ENCODE data around the gene FLT3. TPM values are rescaled to one million over a fixed set of nuclear protein-coding genes. Genes with fewer than 3 reads are reported as not detected.
"Not testable (repeated sequence)": the region's sequence is repeated elsewhere in the genome, so short reads cannot be mapped to it uniquely, and the experiment has no call there.

The FLT3 gene
- total RNA-seq, 1 donor from 2014 or later = not detected

DNA sequence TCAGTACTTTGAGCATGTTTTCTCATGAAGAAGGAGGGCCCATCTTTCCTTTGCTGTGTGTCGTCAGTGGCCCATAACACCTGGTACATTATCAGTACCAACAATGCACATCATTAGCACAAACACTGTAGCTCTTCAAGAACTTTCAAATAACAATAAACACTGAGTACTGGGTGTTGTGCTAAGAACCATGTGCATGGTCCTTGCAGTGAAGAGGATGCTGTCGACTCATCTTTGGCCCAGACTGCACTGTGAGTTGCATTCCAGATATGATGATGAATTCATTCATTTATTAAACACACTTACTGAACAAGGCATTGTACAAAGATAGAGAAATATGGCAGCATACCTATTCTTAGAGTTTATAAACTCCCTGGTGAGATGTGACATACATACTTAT lies 55.8 kb downstream of the FLT3 start:
- DNase-seq (ENCODE audit: low spot score) = no peak

DNA sequence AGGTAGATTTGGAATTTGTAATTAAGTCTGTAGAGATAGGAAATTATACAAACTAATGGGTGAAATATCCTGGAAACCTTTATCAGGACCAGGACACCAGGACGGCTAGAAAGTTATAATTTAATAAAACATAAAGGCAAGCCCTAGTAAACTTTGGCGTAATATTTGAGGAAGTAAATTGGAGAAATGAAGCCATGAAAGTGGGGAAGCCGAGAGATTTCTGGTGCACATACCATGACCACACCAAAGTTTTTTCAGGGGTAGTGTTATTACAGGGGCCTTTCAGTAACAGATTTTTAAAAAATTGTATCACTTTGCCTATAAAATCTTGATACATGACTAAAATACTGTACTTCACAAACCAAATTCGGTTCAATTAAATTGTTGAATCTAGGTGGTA lies 57.2 kb downstream of the FLT3 start:
- DNase-seq (ENCODE audit: low spot score) = no peak

DNA sequence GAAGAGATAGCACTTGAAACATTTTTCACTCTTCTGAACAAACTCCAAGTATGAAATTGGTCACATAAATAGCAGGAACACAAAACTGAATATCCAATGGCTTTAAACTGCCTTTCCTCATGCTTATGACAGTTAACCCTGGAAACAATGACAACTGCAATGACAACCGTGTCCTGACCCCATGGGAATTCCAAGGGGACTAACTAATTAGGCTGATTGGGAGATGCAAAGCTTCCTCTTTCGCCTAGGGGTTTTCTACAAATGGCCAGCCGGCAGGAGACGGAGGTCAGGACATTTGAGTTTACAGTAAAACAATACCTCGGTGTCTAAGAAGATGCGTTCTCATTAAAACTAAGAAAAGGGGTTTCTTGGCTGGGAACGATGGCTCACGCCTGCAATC lies 58.9 kb downstream of the FLT3 start:
- no peak for DNase-seq (ENCODE audit: low spot score)

DNA sequence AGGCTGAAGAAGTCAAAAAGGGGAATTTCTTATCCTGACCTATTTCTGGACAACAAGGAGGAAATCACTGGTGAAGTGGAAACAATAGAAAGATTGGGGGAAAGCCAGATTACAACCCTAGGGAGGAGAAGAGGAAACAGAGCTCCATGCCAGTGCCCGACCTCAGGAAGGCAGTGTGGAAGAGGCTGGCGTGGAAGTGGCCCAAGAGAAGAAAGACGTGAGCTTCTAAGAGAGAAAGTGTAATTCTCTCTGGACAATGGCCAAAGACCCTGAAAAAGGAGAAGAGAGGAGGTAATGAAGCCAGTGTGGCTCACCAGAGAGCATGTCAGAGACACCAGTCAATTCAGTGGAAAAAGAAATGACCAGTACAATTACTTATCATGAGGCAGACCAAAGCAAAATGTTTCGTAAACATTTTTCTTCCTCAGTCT lies 59.3 kb downstream of the FLT3 start:
- peak; percentile 8 for DNase-seq (ENCODE audit: low spot score)

DNA sequence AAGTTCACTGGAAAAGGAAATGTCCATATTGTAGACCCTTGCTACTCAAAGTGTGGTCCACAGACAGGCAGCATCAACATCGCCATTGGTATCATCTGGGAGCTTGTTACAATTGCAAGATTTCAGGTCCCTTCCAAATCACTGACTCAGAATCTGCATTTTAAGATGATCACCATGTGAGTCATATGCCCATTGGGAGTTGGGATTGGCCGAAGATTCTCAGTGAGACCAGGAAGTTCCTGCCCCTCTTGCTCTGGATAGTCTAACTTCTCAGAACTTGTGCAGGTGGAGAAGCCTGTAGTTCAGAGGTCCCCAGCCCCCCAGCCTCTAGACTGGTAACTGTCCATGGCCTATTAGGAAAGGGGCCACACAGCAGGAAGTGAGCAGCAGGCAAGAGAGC lies 63.0 kb downstream of the FLT3 start:
- DNase-seq (ENCODE audit: low spot score) = no peak

DNA sequence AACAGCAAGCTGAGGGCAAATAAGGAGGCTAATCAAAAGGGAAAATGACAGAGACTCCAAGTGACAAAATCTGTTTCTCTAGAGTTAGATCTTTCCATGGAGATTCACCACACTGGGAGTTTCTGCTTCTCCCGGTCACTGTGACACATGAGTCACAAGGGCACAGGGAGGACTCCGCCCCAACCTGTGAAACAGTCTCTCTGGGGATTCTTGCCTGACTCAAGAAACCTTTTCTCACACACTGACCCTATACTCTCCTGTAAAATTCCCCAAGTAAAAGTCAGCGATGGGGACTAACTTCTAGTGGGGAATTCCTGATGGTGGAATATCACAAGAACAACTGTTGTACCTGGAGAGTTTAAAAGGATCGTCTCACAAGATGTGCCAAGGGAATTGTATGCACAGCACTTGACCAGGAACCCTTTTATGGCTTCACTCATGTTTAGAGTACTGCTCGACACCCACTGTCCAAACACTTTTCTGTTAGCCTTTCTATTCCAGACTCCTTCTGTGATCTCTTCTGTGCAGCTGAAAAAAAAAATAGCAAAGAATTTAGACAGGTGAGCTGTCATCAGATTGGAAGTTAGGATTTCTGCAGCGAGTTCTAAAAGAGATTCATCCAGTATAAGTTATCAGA lies 65.1 kb downstream of the FLT3 start:
- no peak for DNase-seq (ENCODE audit: low spot score)

DNA sequence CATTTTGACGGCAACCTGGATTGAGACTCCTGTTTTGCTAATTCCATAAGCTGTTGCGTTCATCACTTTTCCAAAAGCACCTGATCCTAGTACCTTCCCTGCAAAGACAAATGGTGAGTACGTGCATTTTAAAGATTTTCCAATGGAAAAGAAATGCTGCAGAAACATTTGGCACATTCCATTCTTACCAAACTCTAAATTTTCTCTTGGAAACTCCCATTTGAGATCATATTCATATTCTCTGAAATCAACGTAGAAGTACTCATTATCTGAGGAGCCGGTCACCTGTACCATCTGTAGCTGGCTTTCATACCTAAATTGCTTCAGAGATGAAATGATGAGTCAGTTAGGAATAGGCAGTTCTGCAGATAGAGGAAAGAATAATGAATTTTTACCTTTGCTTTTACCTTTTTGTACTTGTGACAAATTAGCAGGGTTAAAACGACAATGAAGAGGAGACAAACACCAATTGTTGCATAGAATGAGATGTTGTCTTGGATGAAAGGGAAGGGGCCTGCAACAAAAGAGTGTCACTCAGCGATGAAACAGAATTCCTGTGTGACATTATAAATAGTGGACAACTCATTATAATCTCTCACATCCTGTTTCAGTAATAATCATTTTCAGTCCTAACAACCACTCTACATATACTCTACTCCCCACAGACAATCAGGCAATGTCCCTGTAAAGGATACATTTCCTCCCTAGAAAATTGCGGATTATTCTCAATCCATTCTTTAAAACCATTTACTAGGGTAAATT lies 66.3 kb downstream of the FLT3 start:
- DNase-seq (ENCODE audit: low spot score) = no peak

DNA sequence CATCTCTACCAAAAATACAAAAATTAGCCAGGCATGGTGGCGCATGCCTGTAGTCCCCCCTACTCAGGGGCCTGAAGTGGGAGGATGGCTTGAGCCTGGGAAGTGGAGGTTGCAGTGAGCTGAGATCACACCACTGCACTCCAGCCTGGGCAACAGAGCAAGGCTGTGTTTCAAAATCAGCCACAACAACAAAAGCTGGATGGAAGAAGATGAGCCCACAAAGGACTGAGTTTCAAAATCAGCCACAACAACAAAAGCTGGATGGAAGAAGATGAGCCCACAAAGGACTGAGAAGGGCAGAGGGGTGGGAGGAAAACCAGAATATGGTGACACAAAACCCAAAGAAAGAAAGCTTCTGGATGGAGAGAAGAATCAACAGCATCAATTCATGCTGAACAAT lies 67.9 kb downstream of the FLT3 start:
- not testable (repeated sequence) for DNase-seq (ENCODE audit: low spot score)

DNA sequence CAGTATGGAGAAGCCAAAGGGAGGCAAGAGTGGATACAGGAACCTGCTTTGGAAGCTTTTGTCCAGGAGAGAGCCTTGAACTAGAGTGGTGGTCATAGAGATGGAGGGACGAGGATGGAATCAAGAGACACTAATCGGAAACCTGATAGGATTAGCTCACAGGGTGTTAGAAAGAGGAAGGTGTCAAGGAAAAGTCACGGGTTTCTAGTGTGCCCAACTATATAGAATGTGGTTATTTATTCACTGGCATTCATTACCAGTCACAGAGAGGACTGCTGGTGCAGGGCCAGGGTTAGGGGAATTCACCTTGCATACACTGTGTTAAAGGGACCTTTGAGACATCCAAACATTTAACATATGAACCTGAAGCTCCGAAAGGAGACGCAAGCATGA lies 68.5 kb downstream of the FLT3 start:
- DNase-seq (ENCODE audit: low spot score) = no peak

DNA sequence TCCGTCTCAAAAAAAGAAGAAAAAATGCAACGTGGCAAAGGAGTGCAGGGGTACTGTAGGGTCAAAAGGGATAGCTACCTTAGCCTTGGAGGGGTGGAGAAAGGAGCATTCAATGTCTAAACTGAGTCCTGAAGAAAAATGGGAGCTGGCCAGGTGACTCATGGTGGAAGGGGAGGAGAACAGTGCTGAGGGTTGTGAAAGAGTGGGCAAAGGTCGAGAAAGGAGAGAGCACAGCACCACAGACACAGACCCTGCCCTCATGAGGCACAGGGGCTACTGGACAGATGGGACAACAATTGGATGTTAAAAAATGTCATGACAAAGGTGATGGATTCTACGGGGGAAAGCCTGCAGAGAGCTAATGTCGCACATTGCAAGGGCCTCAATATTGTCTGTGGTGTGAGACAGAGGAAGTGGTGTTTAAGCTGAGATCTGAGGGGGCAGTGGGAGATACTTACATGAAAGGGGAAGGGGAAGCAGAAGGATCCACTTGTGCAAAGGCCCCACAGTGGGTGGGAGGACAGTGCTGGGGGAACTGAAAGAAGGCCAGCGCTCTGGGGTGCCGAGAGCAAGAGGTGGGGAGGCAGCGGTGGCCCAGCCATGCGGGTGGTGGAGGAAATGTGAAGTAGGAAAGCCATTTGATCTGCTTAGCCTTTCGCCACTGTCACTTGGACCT lies 69.0 kb downstream of the FLT3 start:
- DNase-seq (ENCODE audit: low spot score) = peak; percentile 21

DNA sequence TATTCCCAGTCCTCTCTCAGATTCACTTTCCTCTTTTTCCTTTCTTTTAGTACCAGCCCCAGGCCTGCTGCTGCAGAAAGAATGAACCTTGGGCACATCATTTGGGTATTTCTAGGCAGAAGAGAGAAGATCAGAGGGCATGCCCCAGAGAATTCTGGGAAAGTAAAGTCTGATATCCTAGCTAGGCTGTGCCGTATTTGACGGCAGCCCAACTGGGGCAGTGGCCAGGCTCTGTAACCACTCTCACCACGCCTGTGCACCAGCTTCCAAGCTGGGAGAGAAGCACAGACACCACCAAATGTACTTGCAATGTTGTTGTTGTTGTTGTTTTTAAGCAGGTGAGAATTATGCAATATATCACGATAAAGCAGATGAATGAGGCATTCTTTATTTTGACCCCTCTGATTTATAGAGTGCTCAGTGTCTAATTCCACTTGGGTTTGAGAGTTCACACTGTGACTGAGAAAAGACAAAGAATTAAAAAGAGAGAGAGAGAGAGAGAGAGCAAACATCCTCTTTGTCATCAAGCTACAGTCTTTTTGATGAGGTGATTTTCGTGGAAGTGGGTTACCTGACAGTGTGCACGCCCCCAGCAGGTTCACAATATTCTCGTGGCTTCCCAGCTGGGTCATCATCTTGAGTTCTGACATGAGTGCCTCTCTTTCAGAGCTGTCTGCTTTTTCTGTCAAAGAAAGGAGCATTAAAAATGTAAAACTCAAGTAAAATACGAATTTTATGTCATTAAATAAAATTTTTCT lies 72.6 kb downstream of the FLT3 start:
- no peak for DNase-seq (ENCODE audit: low spot score)

DNA sequence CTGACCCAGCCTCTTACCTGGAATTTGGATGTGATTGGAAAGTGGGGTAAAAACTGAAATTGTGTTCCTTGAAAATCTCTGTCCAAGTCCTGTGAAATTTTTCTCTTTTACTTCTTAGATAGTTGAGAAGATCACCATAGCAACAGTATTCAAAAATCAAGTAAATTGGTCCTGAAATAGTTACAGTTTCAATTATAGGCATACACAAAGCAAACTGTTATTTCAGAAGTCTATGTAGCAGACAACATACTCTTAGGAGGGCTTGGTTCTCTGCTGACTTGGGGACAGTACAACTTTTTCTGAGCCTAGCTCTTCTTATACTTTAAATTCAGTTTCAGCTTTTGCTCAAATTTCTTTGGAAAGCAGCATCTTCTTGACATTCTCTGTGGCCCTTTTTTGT lies 73.3 kb downstream of the FLT3 start:
- DNase-seq (ENCODE audit: low spot score) = no peak

DNA sequence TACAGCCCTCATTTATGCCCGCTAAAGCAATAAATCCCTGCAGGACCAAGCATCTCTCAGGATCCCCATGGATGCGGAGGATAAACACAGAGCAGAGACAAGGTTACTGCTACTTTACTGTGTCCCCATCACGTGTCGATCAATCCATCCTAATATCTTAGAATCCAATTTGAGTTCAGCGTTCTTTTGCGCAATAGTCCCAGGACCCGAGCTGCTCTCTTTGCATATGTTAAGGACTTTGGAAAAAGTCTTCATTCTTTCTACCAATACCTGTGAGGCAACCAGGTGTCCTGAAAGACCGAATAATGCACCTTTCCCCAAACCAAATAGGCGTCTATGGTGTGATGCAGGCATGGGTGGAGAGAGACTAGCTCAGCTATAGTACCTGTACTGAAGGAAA lies 73.9 kb downstream of the FLT3 start:
- DNase-seq (ENCODE audit: low spot score) = no peak

DNA sequence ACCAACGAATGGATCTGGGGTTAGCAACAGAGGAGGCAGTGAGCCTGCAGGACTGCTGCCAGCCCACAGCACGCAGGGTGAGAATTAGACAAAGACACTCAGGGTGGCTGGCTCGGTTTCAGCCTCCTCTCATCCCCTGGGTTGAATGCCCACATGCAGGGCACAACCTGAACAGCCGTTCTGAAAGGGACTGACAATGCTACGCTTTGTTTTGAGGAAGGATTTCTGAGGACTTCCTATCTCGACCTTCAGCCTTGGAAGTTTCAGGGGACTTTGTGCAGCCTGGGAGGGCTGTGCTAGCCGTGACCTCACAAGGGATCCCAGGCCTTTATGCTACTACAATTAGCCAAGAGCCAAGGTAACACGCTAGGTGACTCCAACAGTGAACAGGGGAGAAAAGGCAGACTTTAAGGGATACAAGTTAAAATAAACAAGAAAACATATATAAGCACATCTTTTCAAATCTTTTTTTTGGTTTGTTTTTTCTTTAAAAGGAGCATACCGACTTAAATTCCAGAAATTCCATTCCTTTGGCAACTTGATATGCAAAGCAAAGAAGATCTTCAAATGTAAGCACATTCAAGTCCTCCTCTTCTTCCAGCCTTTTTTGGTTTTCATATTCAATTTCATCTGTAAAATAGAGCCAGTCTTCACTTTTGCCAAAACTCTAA lies 77.4 kb downstream of the FLT3 start:
- peak; percentile 38 for DNase-seq (ENCODE audit: low spot score)

DNA sequence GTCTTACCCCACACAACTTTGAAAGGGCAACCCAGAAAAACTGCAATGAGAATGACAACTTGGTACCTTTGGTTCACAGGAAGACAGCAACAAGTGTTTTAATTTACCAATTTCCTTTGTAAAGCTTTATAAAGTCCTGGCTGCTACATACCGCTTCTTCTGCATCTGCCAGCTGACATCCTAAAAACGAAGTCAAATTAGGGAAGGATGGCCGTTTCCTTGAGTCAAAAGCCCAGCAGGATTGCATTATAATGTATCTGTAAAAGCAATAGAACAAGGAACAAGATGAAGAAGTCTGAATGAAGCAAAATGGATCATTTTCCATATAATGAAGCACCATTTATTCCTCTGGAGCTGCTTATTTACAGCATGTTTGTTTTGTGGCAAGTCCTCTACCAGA lies 86.1 kb downstream of the FLT3 start:
- DNase-seq (ENCODE audit: low spot score) = no peak

DNA sequence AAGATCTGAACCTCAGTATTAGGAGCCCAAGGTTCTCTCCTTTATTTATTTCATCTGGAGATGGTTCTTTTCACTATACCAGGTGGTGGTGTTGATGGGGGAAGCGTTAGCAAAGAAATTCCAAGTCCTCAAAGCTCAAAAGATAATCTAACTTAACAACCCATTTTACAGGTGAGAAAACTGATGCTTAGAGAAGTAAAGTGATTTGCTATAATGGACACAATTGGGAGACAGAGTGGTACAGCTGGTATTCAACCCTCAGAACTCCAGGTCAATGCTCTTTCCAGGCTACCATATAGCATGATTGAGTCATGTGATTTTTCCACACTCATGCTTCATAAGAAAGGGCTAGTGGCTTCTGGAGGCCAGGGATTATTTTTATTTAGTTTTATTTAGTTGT lies 86.9 kb downstream of the FLT3 start:
- DNase-seq (ENCODE audit: low spot score) = no peak

DNA sequence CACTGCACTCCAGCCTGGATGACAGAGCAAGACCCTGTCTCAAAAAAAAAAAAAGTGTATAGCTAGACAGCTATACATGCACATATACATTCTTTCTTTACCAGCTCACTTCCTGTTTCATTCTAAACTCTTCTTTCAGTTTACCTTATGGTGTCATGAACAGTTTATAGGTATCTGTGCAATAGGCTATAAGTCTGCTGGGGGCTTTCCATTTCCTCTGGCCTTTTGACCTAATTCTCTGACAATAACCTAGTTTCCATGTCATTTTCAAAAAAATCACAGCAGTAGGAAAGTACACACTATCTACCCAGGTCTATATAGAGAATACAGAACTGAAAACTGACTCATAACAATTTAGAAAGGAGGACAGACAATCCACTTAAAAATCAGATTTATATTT lies 87.5 kb downstream of the FLT3 start:
- DNase-seq (ENCODE audit: low spot score) = no peak

DNA sequence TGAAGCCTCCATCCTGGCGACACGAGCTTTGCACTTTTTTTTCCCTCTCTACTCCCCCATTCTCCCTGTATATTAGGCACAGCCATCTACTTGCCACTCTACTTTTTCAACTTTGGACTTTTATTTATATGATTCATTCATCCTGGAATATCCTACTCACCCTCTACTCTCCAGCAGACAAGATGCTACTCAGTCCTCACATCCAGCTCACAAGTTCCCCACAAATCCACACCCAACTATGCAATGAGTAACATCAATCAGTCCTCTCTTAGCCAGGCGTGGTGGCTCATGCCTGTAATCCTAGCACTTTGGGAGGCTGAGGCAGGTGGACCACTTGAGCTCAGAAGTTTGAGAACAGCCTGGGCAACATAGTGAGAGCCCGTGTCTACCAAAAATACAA lies 88.0 kb downstream of the FLT3 start:
- no peak for DNase-seq (ENCODE audit: low spot score)

DNA sequence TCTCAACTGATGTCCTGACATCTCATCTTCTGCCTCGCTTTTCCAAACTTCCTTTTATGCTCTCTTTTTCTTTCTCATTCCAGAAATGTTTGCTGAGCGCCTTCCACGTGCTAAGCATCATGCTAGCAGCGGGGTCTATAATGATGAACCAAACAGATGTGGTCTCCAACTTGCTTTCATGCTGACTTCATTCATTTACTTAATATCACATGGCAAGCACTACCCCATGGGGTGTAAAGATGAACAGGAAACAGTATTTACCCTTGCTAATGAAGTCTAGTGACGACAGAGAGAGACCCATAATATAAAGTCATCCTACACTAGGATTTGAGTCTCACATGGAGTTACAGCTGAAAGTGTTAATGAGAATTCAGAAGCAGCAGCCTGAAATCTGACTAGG lies 90.3 kb downstream of the FLT3 start:
- no peak for DNase-seq (ENCODE audit: low spot score)

DNA sequence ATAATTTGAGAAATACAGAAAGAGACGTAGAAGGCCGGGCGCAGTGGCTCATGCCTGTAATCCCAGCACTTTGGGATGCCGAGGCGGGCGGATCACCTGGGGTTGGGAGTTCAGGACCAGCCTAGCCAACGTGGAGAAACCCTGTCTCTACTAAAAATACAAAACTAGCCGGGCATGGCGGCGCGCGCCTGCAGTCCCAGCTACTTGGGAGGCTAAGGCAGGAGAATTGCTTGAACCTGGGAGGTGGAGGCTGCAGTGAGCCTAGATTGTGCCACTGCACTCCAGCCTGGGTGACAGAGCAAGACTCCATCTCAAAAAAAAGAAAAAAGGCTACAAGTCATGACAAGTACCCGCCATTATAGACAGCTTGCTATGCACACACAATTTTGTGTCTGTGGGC lies 95.4 kb downstream of the FLT3 start:
- DNase-seq (ENCODE audit: low spot score) = not testable (repeated sequence)

DNA sequence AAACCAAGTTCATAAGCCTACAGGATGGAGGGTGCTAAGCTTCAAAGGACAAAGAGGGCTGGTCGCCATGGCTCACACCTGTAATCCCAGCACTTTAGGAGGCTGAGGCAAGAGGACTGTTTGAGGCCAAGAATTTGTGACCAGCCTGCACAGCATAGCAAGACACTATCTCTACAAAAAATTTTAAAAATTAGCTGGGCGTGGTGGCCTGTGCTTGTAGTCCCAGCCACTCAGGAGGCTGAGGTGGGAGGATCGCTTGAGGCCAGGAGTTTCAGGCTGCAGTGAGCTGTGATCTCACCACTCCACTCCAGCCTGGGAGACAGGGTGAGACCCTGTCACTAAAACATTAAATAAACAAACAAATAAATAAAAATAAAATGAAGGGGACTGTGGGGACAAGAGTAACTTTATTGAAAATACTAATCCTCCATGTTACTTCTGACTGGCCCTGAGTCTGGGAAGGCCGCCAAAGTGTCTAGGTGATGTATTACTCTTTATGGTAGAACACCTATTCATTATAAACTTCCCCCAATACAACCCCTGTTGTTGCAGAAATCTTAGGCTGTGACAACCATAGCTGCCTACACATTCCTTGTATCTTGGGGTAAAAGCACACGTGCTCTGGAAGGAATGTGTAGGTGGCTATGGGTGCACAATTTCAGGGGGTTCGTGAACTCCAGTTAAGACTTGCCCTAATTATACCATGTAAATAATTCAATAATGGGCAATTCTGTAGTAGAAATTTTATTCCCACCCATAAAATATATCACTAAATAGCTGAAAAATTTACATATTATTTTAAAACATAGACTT lies 97.3 kb downstream of the FLT3 start:
- no peak for DNase-seq (ENCODE audit: low spot score)

All from umbilical cord (tissue), 2 donors.